ENCODE data around the gene MPRIP. TPM values are rescaled to one million over a fixed set of nuclear protein-coding genes. Genes with fewer than 3 reads are reported as not detected.
"Not testable (repeated sequence)": the region's sequence is repeated elsewhere in the genome, so short reads cannot be mapped to it uniquely, and the experiment has no call there.

The MPRIP gene
- total RNA-seq, 1 donor from 2014 or later: 214 TPM

- not testable (repeated sequence) for DNase-seq
Measured at GRCh38 chr17:17011043-17011907, 31.0 kb upstream of the MPRIP start.

GRCh38 chr17:17013828-17014747 lies 28.2 kb upstream of the MPRIP start:
- DNase-seq: not testable (repeated sequence)

GRCh38 chr17:17014748-17015124 lies 27.5 kb upstream of the MPRIP start:
- DNase-seq: not testable (repeated sequence)

- DNase-seq: no peak
Measured at GRCh38 chr17:17015230-17015629, 27.0 kb upstream of the MPRIP start.

- not testable (repeated sequence) for DNase-seq
Measured at GRCh38 chr17:17016199-17017197, 25.8 kb upstream of the MPRIP start.

- no peak for DNase-seq
Measured at GRCh38 chr17:17017343-17018014, 24.8 kb upstream of the MPRIP start.

GRCh38 chr17:17018021-17018441 lies 24.2 kb upstream of the MPRIP start:
- DNase-seq: no peak

- no peak for DNase-seq
Measured at GRCh38 chr17:17018612-17019429, 23.4 kb upstream of the MPRIP start.

GRCh38 chr17:17019430-17019762 lies 22.9 kb upstream of the MPRIP start:
- no peak for DNase-seq

GRCh38 chr17:17019891-17020456 lies 22.3 kb upstream of the MPRIP start:
- no peak for DNase-seq

- DNase-seq: no peak
Measured at GRCh38 chr17:17020821-17021193, 21.4 kb upstream of the MPRIP start.

- DNase-seq: no peak
Measured at GRCh38 chr17:17021194-17021863, 20.9 kb upstream of the MPRIP start.

- no peak for DNase-seq
Measured at GRCh38 chr17:17022011-17022410, 20.2 kb upstream of the MPRIP start.

- no peak for DNase-seq
Measured at GRCh38 chr17:17022456-17022855, 19.8 kb upstream of the MPRIP start.

- DNase-seq: peak; percentile 54
Measured at GRCh38 chr17:17024778-17025300, 17.4 kb upstream of the MPRIP start.

GRCh38 chr17:17025621-17026020 lies 16.6 kb upstream of the MPRIP start:
- peak; percentile 56 for DNase-seq

GRCh38 chr17:17026163-17026562 lies 16.1 kb upstream of the MPRIP start:
- no peak for DNase-seq

GRCh38 chr17:17027442-17028058 lies 14.7 kb upstream of the MPRIP start:
- no peak for DNase-seq

Data from tongue (tissue), 2 donors.